Osteocyte (in vitro differentiated cells): ENCODE measurements around the gene CCDC187. TPM values are rescaled to one million over a fixed set of nuclear protein-coding genes. Genes with fewer than 3 reads are reported as not detected.

Experiments
- DNase-seq: peaks from one replicate; pipeline ENCODE4 v3.0.0; 2021; ENCODE audit warnings: mixed read lengths; ENCODE audit not compliant: unreplicated experiment; ENCODE audit errors: extremely low spot score
- H3K27ac Mint-ChIP-seq: one replicate; pipeline ENCODE4 v1.8.0; 2021; ENCODE audit warnings: mild to moderate bottlenecking, mixed read lengths; ENCODE audit not compliant: unreplicated experiment
- H3K27me3 Mint-ChIP-seq: one replicate; pipeline ENCODE4 v1.8.0; 2021; ENCODE audit warnings: mixed read lengths; ENCODE audit not compliant: unreplicated experiment
- H3K36me3 Mint-ChIP-seq: one replicate; pipeline ENCODE4 v1.8.0; 2021; ENCODE audit warnings: mixed read lengths; ENCODE audit not compliant: unreplicated experiment
- H3K4me1 Mint-ChIP-seq: one replicate; pipeline ENCODE4 v1.8.0; 2021; ENCODE audit warnings: mixed read lengths; ENCODE audit not compliant: unreplicated experiment
- H3K4me3 Mint-ChIP-seq: one replicate; pipeline ENCODE4 v1.8.0; 2021; ENCODE audit warnings: mild to moderate bottlenecking, moderate library complexity, mixed read lengths; ENCODE audit not compliant: unreplicated experiment
- H3K9me3 Mint-ChIP-seq: one replicate; pipeline ENCODE4 v1.8.0; 2021; ENCODE audit warnings: mixed read lengths; ENCODE audit not compliant: unreplicated experiment
- CTCF ChIP-seq: fragments of 200-600 bp; sonication (generic); IDR thresholded peaks from 2 replicates; pipeline ENCODE4 v1.5.0; 2021; ENCODE audit warnings: antibody characterized with exemption, mild to moderate bottlenecking, moderate library complexity
- total RNA-seq: library from RNA; stranded (reverse); gene quantifications from 2 replicates; pipeline ENCODE4 v1.2.1, GENCODE V29; 2021

The CCDC187 gene
- total RNA-seq, 1 donor from 2014 or later: not detected

DNA sequence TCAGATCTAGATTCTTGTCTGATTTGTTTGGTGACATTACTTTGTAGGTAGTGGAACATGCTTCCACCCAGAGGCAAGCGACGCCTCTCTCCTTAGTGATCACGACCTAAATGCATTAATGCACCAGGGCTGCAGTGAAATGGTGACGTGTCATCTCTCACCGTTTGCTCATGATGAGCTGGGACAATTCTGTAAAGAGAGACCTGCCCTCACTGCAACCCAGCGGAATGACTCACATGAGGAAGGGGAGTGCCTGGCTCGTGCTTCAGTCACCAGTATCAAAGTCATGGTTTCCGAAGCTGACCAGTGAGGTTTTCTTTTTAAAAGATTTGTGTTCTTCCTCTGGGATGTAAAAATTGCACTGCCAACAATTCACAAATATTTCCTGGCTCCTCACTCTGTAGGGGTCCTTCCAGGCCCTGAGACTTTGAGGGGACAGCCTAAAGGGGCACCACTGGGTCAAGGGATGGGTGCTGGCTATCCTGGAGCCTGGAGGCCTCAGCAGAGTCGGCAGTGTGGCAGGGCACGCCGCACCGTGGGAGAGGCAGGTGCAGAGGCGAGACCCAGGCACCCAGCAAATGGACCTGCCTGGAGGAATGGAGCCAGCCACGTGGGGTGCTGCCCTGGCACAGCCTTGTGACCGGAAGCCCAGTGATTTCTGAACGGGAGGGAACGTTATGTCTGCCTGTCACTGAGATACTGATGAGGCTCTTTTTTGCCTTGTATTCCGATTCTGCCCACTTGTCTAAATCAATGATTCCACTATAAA is 75.6 kb downstream of the CCDC187 start:
- H3K4me1 Mint-ChIP-seq: peaks cover 10% of the 10 kb centered on the region
- H3K27ac Mint-ChIP-seq: peak overlapping the region; percentile 57
- no peaks in the 10 kb centered on the region for H3K27me3 Mint-ChIP-seq
- no peaks in the 10 kb centered on the region for H3K9me3 Mint-ChIP-seq
- no peak for TF ChIP-seq CTCF
- H3K4me3 Mint-ChIP-seq: no peak overlapping the region
- H3K36me3 Mint-ChIP-seq: no peaks in the 10 kb centered on the region
- no peak for DNase-seq

DNA sequence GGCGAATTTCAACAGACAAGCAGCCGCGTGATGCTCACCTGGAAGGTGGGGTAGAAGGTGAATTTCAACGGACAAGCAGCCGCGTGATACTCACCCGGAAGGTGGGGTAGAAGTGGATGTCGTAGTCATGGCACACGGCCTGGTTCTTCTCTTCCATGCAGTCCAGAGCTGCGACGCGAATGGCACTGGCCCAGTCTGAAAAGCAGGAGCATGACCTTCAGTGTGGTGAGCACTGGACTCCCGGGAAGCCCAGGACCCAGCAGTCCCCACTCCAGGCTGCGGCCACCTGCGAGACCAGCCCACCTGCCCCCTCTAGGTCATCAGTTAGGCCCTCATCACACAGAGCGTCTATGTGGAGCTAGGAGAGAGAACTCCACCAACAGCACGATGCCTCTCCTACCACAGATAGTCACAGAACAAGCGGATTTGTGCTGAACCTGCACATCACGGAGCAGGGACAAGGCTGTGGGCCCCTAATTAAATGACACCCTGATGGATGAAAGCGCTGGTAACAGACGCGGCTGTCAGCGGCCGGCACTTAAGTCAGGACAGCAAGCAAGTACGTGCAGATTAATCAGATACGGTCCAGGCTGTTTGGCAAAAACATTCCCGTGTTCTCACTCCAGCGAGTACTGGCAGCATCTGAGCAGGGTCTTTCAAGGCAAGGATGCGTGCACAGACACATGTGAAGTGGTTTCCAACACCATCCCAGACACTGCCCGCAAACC is 77.0 kb downstream of the CCDC187 start:
- H3K27ac Mint-ChIP-seq: no peak overlapping the region
- H3K27me3 Mint-ChIP-seq: no peaks in the 10 kb centered on the region
- no peak for TF ChIP-seq CTCF
- no peak for DNase-seq
- H3K4me1 Mint-ChIP-seq: peaks cover 10% of the 10 kb centered on the region
- H3K4me3 Mint-ChIP-seq: no peak overlapping the region
- H3K9me3 Mint-ChIP-seq: no peaks in the 10 kb centered on the region
- no peaks in the 10 kb centered on the region for H3K36me3 Mint-ChIP-seq

DNA sequence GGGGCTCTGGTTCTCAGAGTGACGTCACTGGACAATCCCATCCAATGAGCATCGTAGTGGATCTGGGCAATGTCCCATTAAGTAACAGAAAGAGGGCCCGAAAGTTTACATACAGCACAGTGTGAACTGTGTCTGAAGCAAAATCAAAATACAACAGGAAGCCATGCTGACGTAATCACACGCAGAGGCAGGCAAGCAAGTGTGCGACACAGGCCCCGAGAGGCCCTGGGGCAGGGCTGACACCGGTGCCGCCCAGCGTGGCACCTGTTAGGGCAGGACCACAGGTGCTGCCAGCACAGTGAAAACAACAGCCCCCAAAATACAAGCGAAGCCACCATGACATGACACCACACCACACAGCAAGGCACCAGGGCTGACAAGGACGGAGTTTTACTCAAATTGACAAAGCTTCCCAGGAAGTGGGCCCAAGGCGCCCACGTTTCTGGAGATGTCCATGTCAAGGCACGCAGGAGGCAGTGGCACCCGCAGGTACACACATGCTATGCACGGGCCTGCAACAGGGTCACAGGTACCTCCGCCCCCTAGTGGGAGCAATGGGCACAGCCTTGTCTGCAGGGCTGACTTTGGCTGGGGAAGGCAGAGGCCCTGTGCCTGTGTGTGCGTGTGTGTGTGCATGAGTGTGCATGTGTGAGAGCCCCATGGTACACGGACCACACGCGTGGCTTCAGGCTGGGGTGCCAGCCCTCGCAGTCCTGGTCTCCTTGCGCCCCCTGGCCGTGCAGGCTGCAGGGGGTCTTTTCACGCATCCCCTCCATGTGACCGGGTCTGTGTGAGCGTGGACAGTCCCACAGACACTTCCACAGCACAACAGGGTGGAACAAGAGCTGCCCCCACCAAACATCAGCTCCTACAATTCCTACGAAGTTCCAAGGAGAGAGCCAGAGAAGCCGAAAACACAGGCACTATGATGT is 77.9 kb downstream of the CCDC187 start:
- H3K9me3 Mint-ChIP-seq: no peaks in the 10 kb centered on the region
- no peaks in the 10 kb centered on the region for H3K36me3 Mint-ChIP-seq
- no peaks in the 10 kb centered on the region for H3K27me3 Mint-ChIP-seq
- no peak for DNase-seq
- H3K4me3 Mint-ChIP-seq: no peak overlapping the region
- no peak overlapping the region for H3K27ac Mint-ChIP-seq
- peaks cover 10% of the 10 kb centered on the region for H3K4me1 Mint-ChIP-seq
- peak; percentile 81 for TF ChIP-seq CTCF

DNA sequence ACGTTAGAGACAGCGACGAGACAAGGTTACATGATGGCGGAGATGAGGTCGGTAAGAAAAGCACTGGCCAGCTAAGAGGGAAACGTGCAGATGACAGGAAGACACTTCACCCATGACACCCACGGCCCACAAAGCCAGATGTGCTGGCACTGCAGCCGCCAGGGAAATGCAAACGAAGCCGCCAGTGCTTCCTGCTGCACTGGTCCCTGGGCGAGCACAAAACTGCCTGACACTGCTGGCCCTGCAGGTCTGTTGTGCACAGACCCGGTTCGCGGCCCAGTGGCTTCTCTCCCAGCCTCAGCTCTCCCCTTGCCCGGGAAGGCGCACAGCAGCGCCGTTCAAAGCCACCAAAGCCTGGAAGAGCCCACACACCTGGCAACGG is 78.5 kb downstream of the CCDC187 start:
- Mint-ChIP-seq H3K27ac (no peak overlapping the region), H3K36me3 (no peaks in the 10 kb centered on the region), H3K9me3 (no peaks in the 10 kb centered on the region), H3K4me1 (peaks cover 10% of the 10 kb centered on the region), H3K4me3 (no peak overlapping the region), H3K27me3 (no peaks in the 10 kb centered on the region)
- TF ChIP-seq CTCF: no peak
- no peak for DNase-seq
